CD4-positive, alpha-beta T cell treated with Interleukin-17A for 4 hours (primary cell): ENCODE measurements around the gene GOPC.
"Not testable (repeated sequence)": the region's sequence is repeated elsewhere in the genome, so short reads cannot be mapped to it uniquely, and the experiment has no call there.

Source experiments
- DNase-seq: peaks from one replicate; pipeline ENCODE4 v3.0.0-alpha.2; 2020; ENCODE audit warnings: mixed read lengths

Gene GOPC

GRCh38 chr6:117602151-117602898 is at the start of gene GOPC:
Gene GOPC, minus strand, starts transcription at chr6:117602511. Its CDS starts 223 bp downstream, at chr6:117602288.
- DNase-seq: peak; percentile 94

GRCh38 chr6:117651984-117652383 is 49.7 kb upstream of the GOPC start:
- DNase-seq: not testable (repeated sequence)

- DNase-seq: no peak
Measured at GRCh38 chr6:117642976-117643375, 40.7 kb upstream of the GOPC start.

- no peak for DNase-seq
Measured at GRCh38 chr6:117637770-117638169, 35.5 kb upstream of the GOPC start.

GRCh38 chr6:117629119-117629660 is 26.9 kb upstream of the GOPC start:
- no peak for DNase-seq

GRCh38 chr6:117627533-117627932 is 25.2 kb upstream of the GOPC start:
- no peak for DNase-seq

GRCh38 chr6:117624869-117625481 is 22.7 kb upstream of the GOPC start:
- no peak for DNase-seq

GRCh38 chr6:117619178-117619577 is 16.9 kb upstream of the GOPC start:
- no peak for DNase-seq

- DNase-seq: no peak
Measured at GRCh38 chr6:117617210-117618035, 15.1 kb upstream of the GOPC start.

GRCh38 chr6:117616391-117617209 is 14.3 kb upstream of the GOPC start:
- no peak for DNase-seq

GRCh38 chr6:117615750-117616390 is 13.6 kb upstream of the GOPC start:
- DNase-seq: no peak

- DNase-seq: no peak
Measured at GRCh38 chr6:117613920-117614560, 11.7 kb upstream of the GOPC start.

GRCh38 chr6:117607511-117607910 is 5.2 kb upstream of the GOPC start:
- no peak for DNase-seq

- peak; percentile 63 for DNase-seq
Measured at GRCh38 chr6:117605169-117605826, 3.0 kb upstream of the GOPC start.

- no peak for DNase-seq
Measured at GRCh38 chr6:117603821-117604220, 1.5 kb upstream of the GOPC start.

- DNase-seq: no peak
Measured at GRCh38 chr6:117602899-117603588, 733 bp upstream of the GOPC start.

- peak; percentile 7 for DNase-seq
Measured at GRCh38 chr6:117601811-117602150, 530 bp downstream of the GOPC start.

- no peak for DNase-seq
Measured at GRCh38 chr6:117600008-117600743, 2.1 kb downstream of the GOPC start.

GRCh38 chr6:117597755-117598154 is 4.6 kb downstream of the GOPC start:
- DNase-seq: no peak
